ENCODE measurements around the gene GPR146.

Gene GPR146

GRCh38 chr7:1019255-1019785 is 25.0 kb upstream of the GPR146 start:
- peaks cover 96% of the 10 kb centered on the region for H3K79me2 ChIP-seq (ENCODE audit: control insufficient read depth, low read length)
- H3K4me3 ChIP-seq (ENCODE audit: low read length), result no peak overlapping the region
- peaks cover 21% of the 10 kb centered on the region for H3F3A ChIP-seq (ENCODE audit: control insufficient read depth, insufficient read depth)
- H3K27ac ChIP-seq (ENCODE audit: low read depth, low read length), result no peak overlapping the region
- no peaks in the 10 kb centered on the region for H3K27me3 ChIP-seq (ENCODE audit: control insufficient read depth, low read length)
- no peaks in the 10 kb centered on the region; the same call in 1 of the 2 replicates for H3K9me3 ChIP-seq (ENCODE audit: control insufficient read depth, insufficient read depth, low read length)
- no peaks in the 10 kb centered on the region for H3K9me2 ChIP-seq (replicated peaks; ENCODE audit: control insufficient read depth, low read length)
- TF ChIP-seq CTCF (IDR thresholded peaks at IDR 0.05; ENCODE audit: low read depth, low read length, poor library complexity, severe bottlenecking), result no peak
- TF ChIP-seq EZH2phosphoT487 (IDR thresholded peaks at IDR 0.05; ENCODE audit: borderline replicate concordance, low read length), result no peak
- peaks cover 48% of the 10 kb centered on the region for H4K20me1 ChIP-seq (ENCODE audit: control insufficient read depth, insufficient read depth, low read depth, low read length)
- no peak overlapping the region for H3K4me2 ChIP-seq (ENCODE audit: low read length)
- peaks cover 73% of the 10 kb centered on the region for H3K4me1 ChIP-seq (ENCODE audit: control insufficient read depth, low read length)
- H3K36me3 ChIP-seq (ENCODE audit: control insufficient read depth, low read length), result peaks cover 87% of the 10 kb centered on the region

- TF ChIP-seq CTCF (IDR thresholded peaks at IDR 0.05; ENCODE audit: low read depth, low read length, poor library complexity, severe bottlenecking) (no peak), EZH2phosphoT487 (IDR thresholded peaks at IDR 0.05; ENCODE audit: borderline replicate concordance, low read length) (no peak)
- Histone ChIP-seq H3K27ac (ENCODE audit: low read depth, low read length) (no peak overlapping the region), H3K4me2 (ENCODE audit: low read length) (no peak overlapping the region), H4K20me1 (ENCODE audit: control insufficient read depth, insufficient read depth, low read depth, low read length) (peaks cover 41% of the 10 kb centered on the region), H3K4me3 (ENCODE audit: low read length) (no peak overlapping the region), H3K79me2 (ENCODE audit: control insufficient read depth, low read length) (peaks cover 93% of the 10 kb centered on the region), H3K27me3 (ENCODE audit: control insufficient read depth, low read length) (no peaks in the 10 kb centered on the region), H3K4me1 (ENCODE audit: control insufficient read depth, low read length) (peaks cover 75% of the 10 kb centered on the region), H3K9me3 (ENCODE audit: control insufficient read depth, insufficient read depth, low read length) (no peaks in the 10 kb centered on the region; the same call in 1 of the 2 replicates), H3K9me2 (replicated peaks; ENCODE audit: control insufficient read depth, low read length) (no peaks in the 10 kb centered on the region), H3F3A (ENCODE audit: control insufficient read depth, insufficient read depth) (peaks cover 25% of the 10 kb centered on the region), H3K36me3 (ENCODE audit: control insufficient read depth, low read length) (peaks cover 84% of the 10 kb centered on the region)
Measured at GRCh38 chr7:1019789-1020610, 24.3 kb upstream of the GPR146 start.

GRCh38 chr7:1020849-1021251 is 23.5 kb upstream of the GPR146 start:
- TF ChIP-seq CTCF (IDR thresholded peaks at IDR 0.05; ENCODE audit: low read depth, low read length, poor library complexity, severe bottlenecking) (peak; percentile 87), EZH2phosphoT487 (IDR thresholded peaks at IDR 0.05; ENCODE audit: borderline replicate concordance, low read length) (no peak)
- Histone ChIP-seq H3K27ac (ENCODE audit: low read depth, low read length) (peak overlapping the region; percentile 3; the same call in 1 of the 2 replicates), H4K20me1 (ENCODE audit: control insufficient read depth, insufficient read depth, low read depth, low read length) (peaks cover 36% of the 10 kb centered on the region), H3F3A (ENCODE audit: control insufficient read depth, insufficient read depth) (peaks cover 34% of the 10 kb centered on the region), H3K4me3 (ENCODE audit: low read length) (no peak overlapping the region), H3K27me3 (ENCODE audit: control insufficient read depth, low read length) (no peaks in the 10 kb centered on the region), H3K4me2 (ENCODE audit: low read length) (peak overlapping the region; percentile 89; the same call in 1 of the 2 replicates), H3K36me3 (ENCODE audit: control insufficient read depth, low read length) (peaks cover 84% of the 10 kb centered on the region), H3K79me2 (ENCODE audit: control insufficient read depth, low read length) (peaks cover 93% of the 10 kb centered on the region), H3K4me1 (ENCODE audit: control insufficient read depth, low read length) (peaks cover 75% of the 10 kb centered on the region), H3K9me3 (ENCODE audit: control insufficient read depth, insufficient read depth, low read length) (no peaks in the 10 kb centered on the region; the same call in 1 of the 2 replicates), H3K9me2 (replicated peaks; ENCODE audit: control insufficient read depth, low read length) (no peaks in the 10 kb centered on the region)
